HL-60/S4 treated with retinoic acid at 250 ng/mL for 4 days and 3 days (cell line): ENCODE data around the gene PSD4.

ENCODE experiments used
- in situ Hi-C: fragments of 300-500 bp; cut with MboI; formaldehyde crosslinking; loops from 2 replicates; pipeline ENCODE4 v1.7.0; 2022; ENCODE audit warnings: low sequenced_read_pairs

The PSD4 gene

GRCh38 chr2:113255140-113256070 is 81.6 kb downstream of the PSD4 start:
- in situ Hi-C loops = no loop called here

- in situ Hi-C loops = no loop called here
Measured at GRCh38 chr2:113257516-113258264, 83.9 kb downstream of the PSD4 start.

- in situ Hi-C loops = no loop called here
Measured at GRCh38 chr2:113258471-113259147, 84.8 kb downstream of the PSD4 start.
